SK-N-SH treated with all-trans-retinoic acid at 6 μM for 48 hours (cell line): ENCODE measurements around the gene DPYD.
A peak's percentile ranks its signal among the peaks of the same experiment; 100 is the strongest.
"Not testable (repeated sequence)": the region's sequence is repeated elsewhere in the genome, so short reads cannot be mapped to it uniquely, and the experiment has no call there.

Experiments
- ATAC-seq: fragments of 200-7000 bp; cut with Tn5 transposase; 3 replicates; pipeline ENCODE4 v1.9.1; 2020; ENCODE audit warnings: mild to moderate bottlenecking, moderate library complexity
- CSDC2 ChIP-seq: fragments of 250-450 bp; sonication (Bioruptor Pico); IDR thresholded peaks from 2 replicates; pipeline ENCODE4 v1.5.0; 2020; ENCODE audit warnings: mild to moderate bottlenecking, moderate library complexity
- CSRNP3 ChIP-seq: fragments of 250-450 bp; sonication (Bioruptor Pico); IDR thresholded peaks from 2 replicates; pipeline ENCODE4 v1.5.1; 2021; ENCODE audit warnings: mild to moderate bottlenecking, moderate library complexity
- GLIS3 ChIP-seq: fragments of 250-450 bp; sonication (Bioruptor Pico); IDR thresholded peaks from 2 replicates; pipeline ENCODE4 v1.5.0; 2020; ENCODE audit warnings: mild to moderate bottlenecking, moderate library complexity
- ISL1 ChIP-seq: fragments of 250-450 bp; sonication (Bioruptor Pico); IDR thresholded peaks from 2 replicates; pipeline ENCODE4 v2.1.2; 2022; ENCODE audit warnings: mild to moderate bottlenecking, moderate library complexity
- OSR1 ChIP-seq: fragments of 250-450 bp; sonication (Bioruptor Pico); IDR thresholded peaks from 2 replicates; pipeline ENCODE4 v1.8.0; 2022; ENCODE audit warnings: moderate library complexity, mild to moderate bottlenecking, inconsistent platforms
- PPARA ChIP-seq: fragments of 250-450 bp; sonication (Bioruptor Pico); IDR thresholded peaks from 2 replicates; pipeline ENCODE4 v1.5.0; 2020; ENCODE audit warnings: mild to moderate bottlenecking, borderline replicate concordance
- RARB ChIP-seq: fragments of 250-450 bp; sonication (Bioruptor Pico); IDR thresholded peaks from 2 replicates; pipeline ENCODE4 v1.8.0; 2021; ENCODE audit warnings: mild to moderate bottlenecking, moderate library complexity
- TCF4 ChIP-seq: fragments of 250-450 bp; sonication (Bioruptor Pico); IDR thresholded peaks from 2 replicates; pipeline ENCODE4 v1.8.0; 2021; ENCODE audit warnings: mild to moderate bottlenecking, moderate library complexity, borderline replicate concordance
- TOX ChIP-seq: fragments of 250-450 bp; sonication (Bioruptor Pico); IDR thresholded peaks from 2 replicates; pipeline ENCODE4 v1.8.0; 2021; ENCODE audit warnings: mild to moderate bottlenecking, moderate library complexity, borderline replicate concordance
- TSHZ2 ChIP-seq: fragments of 250-450 bp; sonication (Bioruptor Pico); IDR thresholded peaks from 2 replicates; pipeline ENCODE4 v1.5.0; 2020; ENCODE audit warnings: mild to moderate bottlenecking, moderate library complexity
- ZFP30 ChIP-seq: fragments of 450-650 bp; formaldehyde crosslinking; IDR thresholded peaks from 2 replicates; pipeline ENCODE4 v1.5.0; 2022; ENCODE audit warnings: mild to moderate bottlenecking, moderate library complexity
- ZNF70 ChIP-seq: fragments of 450-650 bp; formaldehyde crosslinking; IDR thresholded peaks from 2 replicates; pipeline ENCODE4 v1.5.0; 2020; ENCODE audit warnings: mild to moderate bottlenecking, moderate library complexity
- TF ChIP-seq, protein P1 (sequence below): fragments of 250-450 bp; sonication (Bioruptor Pico); IDR thresholded peaks from 2 replicates; pipeline ENCODE4 v1.8.0; 2020; ENCODE audit warnings: mild to moderate bottlenecking, moderate library complexity, borderline replicate concordance

The DPYD gene

GRCh38 chr1:97351846-97352245, 569.0 kb downstream of the DPYD start:
- TF ChIP-seq GLIS3 (CRISPR knock-in tag) (no peak), CSRNP3 (CRISPR knock-in tag) (no peak), OSR1 (CRISPR knock-in tag) (no peak), TSHZ2 (CRISPR knock-in tag) (no peak), ZNF70 (CRISPR knock-in tag) (no peak), TCF4 (no peak), ISL1 (CRISPR knock-in tag) (no peak), PPARA (CRISPR knock-in tag) (no peak)
- no peak for ATAC-seq

GRCh38 chr1:97350662-97351061, 570.2 kb downstream of the DPYD start:
- no peak for TF ChIP-seq RARB (CRISPR knock-in tag)
- TF ChIP-seq CSDC2, result no peak
- no peak for TF ChIP-seq CSRNP3 (CRISPR knock-in tag)
- TF ChIP-seq, protein P1, sequence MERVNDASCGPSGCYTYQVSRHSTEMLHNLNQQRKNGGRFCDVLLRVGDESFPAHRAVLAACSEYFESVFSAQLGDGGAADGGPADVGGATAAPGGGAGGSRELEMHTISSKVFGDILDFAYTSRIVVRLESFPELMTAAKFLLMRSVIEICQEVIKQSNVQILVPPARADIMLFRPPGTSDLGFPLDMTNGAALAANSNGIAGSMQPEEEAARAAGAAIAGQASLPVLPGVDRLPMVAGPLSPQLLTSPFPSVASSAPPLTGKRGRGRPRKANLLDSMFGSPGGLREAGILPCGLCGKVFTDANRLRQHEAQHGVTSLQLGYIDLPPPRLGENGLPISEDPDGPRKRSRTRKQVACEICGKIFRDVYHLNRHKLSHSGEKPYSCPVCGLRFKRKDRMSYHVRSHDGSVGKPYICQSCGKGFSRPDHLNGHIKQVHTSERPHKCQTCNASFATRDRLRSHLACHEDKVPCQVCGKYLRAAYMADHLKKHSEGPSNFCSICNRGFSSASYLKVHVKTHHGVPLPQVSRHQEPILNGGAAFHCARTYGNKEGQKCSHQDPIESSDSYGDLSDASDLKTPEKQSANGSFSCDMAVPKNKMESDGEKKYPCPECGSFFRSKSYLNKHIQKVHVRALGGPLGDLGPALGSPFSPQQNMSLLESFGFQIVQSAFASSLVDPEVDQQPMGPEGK, result no peak
- no peak for TF ChIP-seq TCF4
- no peak for TF ChIP-seq PPARA (CRISPR knock-in tag)
- no peak for TF ChIP-seq ZFP30 (CRISPR knock-in tag)
- no peak for TF ChIP-seq ISL1 (CRISPR knock-in tag)
- no peak for TF ChIP-seq TOX (CRISPR knock-in tag)
- TF ChIP-seq, all 23 proteins: peak for 0
- peak; percentile 45; the same call in 2 of the 3 replicates for ATAC-seq

DNA sequence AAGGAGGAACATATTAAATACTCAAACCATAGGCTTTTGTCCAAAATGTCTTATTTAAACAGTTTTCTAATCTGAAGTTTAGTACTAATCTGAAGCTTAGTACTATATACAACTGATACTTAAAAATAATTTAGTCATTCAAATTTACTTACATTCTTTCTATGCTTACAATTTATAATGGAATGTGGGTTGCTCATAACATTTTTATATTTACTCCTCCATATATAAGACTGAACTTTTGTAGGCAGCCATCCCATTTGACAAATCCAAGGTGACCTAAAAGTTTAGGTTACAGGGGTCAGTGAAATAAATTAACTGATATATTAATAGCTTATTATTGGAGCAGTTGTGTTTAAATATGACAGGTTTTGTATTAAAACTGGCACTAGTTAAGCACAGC, 570.6 kb downstream of the DPYD start:
- peak; percentile 41; the same call in 2 of the 3 replicates for ATAC-seq
- TF ChIP-seq ZNF70 (CRISPR knock-in tag) (no peak), RARB (CRISPR knock-in tag) (no peak), TSHZ2 (CRISPR knock-in tag) (no peak), CSRNP3 (CRISPR knock-in tag) (no peak)
- TF ChIP-seq, all 23 proteins: peak for 0

DNA sequence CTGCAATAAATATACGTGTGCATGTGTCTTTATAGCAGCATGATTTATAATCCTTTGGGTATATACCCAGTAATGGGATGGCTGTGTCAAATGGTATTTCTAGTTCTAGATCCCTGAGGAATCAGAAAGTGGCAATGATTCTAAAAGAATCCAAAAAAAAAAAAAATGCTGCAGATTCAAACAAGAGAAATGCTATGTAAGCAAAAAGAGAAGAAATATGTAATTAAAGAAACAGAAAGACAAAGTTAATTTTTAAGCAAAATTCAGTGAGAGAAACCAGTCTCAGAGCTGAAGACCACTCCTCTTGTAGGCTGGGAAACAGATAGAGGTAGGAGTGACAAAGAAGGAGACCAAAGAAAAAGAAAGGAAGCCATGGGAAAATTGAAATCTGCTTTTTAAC, 571.0 kb downstream of the DPYD start:
- not testable (repeated sequence) for ATAC-seq
